ENCODE results near the gene RO60.

RO60 gene

DNA sequence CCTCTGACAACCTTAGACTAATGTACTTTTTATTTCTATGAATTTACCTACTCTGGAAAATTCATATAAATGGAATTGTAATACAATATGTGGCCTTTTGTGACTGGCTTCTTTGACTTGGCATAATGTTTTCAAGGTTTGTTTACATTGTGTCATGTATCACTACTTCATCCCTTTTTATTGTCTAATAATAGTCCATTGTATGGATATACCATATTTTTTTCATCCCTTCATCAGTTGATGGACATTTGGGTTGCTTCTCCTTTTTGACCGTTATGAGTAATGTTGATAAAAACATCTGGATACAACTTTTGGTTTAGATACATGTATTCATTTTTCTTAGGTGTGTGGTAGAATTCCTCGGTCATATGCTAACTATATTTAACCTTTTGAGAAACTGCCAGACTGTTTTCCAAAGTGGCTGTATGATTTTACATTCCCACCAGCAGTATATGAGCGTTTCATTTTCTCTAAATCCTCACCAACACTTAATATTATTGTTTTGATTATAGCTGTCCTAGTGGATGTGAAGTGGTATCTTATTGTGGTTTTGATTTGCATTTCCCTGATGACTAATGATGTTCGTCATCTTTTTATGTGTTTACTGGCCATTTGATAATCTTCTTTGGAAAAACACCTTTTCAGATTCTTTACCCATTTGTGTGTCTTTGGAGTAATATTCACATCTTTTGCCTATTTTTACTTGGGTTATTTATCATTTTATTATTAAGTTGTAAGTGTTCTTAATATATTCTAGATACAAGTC is 3.5 kb downstream of the RO60 start:
- no peak for DNase-seq

DNA sequence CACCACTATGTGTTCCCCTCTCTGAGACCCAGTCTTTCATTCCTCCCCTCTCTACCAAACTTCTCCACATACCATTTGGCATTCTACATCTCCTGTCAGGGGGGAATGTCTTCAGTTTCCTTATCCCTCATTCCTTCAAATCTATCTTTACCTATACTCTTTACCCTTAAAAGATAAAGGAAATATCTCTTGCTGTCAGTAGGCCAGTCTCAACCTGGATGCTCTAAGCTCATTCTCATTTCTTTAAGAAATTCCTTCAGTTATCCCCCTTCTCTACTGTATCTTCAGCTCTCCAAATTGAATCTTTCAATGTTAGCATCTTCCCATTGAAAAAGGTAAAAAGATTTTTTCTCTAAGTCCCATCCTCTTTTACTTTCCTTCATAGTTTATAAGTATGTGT is 6.5 kb downstream of the RO60 start:
- no peak for DNase-seq

DNA sequence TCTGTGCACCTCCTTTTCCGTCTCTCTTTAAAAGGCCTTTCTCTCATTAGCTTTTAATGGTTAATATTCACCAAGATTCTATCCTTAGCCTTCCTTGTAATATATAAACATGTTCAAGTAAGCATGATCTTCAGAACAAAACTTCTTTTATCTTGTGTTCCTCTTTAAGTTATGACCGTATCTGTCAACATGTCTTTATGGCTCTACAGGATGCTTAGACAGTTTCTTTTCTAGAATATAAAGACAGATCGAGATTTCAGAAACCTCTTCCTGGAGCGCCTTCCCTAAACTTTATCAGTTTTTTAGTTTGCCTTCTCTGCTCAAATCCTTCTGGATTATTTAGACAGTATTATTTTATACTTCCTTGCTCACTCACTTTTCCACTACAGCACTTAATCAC is 7.2 kb downstream of the RO60 start:
- no peak for DNase-seq

DNA sequence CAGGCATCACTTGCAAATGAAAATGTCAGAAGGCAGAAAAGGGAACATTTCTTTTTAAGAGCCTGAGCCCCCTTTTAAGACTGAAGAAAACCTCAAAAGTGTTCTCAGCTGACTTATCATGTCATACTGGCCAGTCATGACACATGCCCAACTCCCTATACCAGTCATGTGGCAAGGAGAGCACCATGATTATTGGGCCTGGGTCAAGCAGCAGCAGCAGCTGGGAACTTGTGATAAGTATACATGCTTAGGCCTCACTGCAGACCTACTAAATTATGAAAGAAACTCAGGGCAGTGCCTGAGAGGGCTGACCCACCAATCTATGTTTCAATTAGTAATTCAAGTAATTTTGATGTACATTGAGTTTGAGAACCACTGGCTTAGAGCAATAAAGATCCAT is 8.6 kb downstream of the RO60 start:
- DNase-seq: no peak

DNA sequence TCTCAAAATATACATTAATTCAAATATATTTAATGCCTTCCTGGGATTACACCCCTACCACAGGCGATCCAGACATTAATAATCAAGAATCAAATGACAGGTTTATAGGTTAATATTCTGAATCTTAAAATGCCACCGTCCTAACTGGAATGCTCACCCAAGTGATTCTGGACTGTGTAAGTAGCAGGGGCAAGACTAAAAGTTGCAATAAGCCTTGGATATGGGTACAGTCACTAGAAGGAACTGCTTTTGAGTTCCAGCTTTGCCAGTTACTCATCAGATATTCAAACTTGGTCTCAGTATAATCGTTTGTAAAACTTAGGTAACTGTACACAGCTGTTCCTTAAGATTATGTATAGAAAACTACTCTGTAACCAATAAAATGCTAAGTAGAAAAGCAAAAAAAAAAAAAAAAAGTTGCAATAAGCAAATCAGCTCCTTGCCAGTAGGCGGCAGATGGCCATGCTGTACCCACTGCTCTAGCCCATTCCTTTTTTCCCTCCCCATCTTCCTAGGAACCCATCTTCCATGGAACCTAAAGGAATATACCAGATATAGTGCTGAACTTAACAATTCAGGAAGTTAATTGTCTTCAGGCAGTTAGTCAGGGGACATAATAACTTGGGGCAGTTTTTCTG is 10.5 kb downstream of the RO60 start:
- no peak for DNase-seq

DNA sequence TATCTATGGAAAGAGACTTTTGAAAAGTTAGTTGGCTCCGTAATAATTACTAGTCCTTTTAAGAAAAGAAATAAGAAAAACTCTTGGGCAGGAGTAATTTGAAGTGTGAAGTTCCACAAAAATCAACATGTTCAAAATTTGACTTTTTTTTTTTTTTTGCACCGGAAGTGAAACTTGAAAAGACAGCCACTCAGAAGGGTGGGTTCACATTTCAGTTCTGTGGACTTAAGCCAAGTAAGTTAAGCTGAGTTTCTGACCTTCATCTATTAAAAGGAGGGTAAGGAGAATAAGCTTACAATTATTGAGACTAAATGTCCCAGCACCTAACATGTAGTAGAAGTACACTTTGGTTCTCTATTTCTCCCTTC is 11.0 kb downstream of the RO60 start:
- DNase-seq: no peak

DNA sequence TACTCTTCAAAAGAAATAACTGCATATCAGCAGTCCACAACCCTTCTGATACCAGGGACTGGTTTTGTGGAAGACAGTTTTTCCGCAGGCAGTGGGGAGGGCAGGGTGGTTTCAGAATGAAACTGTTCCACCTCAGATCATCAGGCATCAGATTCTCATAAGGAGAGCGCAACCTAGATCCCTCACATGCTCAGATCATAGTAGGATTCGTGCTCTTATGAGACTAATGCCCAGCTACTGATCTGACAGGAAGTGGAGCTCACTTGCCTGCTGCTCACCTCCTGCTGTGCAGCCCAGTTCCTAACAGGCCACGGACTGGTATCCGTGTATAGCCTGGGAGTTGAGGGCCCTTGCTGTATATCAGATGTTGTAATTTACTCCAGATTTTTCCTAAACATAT is 11.5 kb downstream of the RO60 start:
- no peak for DNase-seq

DNA sequence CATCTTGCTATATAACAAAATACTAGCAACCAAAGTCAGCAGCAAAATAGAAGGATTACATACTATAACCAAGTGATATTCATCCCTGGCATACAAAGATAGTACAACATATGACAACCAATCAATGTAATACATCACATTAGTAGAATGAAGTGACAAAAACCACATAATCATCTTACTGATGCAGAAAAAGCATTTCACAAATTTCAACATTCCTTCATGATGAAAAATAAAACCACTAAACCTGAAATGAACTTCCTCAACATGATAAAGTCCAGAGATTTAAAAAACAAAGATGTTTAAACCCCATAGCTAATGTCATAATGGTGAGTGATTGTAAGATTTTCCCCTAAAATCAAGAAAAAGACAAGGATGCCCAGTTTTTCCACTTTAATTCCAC is 18.6 kb downstream of the RO60 start:
- DNase-seq: no peak

DNA sequence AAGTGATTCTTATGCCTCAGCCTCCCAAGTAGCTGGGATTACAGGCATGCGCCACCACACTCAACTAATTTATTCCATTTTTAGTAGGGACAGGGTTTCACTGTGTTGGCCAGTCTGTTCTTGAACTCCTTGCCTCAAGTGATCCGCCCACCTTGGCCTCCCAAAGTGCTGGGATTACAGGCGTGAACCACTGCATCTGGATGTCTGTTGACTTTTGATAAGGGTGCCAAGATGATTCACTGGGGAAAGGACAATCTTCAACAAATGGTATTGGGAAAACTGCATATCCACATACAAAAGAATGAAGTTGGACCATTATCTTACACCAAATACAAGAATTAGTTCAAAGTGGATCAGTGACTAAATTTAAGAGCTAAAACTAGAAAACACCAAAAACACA is 19.8 kb downstream of the RO60 start:
- DNase-seq: no peak

DNA sequence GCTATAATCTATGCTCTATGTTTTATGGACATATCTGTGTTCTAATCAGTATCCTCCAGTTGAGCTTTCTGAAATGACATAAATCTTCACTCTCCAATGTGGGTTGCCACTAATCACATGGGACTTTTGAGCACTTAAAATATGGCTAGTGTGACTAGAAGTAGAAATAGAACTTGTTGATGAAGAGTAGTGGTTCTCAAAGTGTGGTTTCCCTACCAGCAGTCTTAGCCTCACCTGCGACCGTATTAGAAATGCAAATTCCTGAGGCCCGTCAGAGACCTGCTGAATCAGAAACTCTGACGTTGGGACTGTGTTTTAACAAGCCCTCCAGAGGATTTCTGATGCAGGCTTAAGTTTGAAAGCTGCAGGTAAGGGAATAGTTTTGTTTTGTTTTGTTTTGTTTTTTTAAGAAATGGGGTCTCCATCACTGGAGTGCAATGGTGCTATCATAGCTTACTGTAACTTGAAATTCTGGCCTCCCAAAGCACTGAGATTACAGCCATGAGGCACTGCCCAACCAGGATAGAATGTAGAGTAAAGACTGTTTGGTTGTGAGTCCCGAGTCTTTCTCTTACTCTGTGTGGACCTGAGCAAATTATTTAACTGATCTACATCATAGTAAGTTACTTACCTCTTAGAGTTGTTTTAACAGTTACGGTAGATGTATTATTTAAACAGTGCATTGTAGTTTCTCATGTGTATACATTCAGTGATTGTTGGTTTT is 24.1 kb downstream of the RO60 start:
- no peak for DNase-seq

DNA sequence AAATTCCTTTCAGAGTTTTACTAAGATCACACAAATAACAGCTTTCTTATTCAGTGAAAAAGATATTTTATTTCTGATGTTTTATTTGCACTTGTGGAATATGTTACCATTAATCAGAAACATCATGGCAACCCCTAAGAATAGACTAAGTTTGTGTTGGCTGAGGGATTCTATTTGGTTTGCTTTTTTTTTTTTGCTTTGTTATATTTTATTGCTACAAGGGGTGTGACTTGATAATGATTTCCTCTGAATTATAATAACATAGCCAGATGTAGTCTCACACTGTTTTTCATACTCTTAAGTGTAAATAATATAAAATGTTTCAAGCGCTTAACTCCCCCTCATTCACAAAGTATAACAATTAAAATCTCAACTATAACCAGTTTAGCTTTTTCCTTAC is 25.9 kb downstream of the RO60 start:
- DNase-seq: no peak

DNA sequence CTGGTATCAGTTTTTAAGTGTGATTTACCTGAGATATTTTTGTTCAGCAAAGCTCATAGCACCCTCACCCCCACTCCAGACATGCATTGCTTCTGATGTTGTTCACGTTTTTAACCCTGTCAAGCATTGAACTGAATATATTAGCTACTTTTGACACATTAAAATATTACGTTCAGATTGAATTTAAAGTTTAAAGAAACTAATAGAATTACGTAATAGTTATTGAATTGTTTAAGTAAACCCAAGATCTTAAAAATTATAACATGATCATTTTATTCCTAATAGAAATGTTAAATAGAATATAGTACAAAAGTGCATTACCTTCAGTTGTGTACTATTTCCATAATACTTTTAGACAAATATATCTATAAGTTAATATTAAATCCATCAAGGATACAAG is 26.9 kb downstream of the RO60 start:
- no peak for DNase-seq

DNA sequence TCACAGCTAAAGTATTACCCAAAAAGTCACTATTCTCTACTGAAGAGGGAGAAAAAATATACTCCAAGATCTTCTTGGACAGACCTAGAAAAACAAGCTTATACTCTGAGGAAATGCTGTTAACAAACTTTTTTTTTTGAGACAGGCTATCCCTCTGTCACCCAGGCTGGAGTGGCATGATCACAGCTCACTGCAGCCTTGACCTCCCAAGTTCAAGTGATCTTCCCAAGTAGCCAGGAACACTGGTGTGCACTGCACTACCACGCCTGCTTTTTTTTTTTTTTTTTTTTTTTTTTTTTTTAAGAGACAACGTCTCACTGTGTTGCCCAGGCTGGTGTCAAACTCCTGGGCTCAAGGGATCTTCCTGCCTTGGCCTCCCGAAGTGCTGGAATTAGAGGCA is 28.5 kb downstream of the RO60 start:
- DNase-seq: no peak

DNA sequence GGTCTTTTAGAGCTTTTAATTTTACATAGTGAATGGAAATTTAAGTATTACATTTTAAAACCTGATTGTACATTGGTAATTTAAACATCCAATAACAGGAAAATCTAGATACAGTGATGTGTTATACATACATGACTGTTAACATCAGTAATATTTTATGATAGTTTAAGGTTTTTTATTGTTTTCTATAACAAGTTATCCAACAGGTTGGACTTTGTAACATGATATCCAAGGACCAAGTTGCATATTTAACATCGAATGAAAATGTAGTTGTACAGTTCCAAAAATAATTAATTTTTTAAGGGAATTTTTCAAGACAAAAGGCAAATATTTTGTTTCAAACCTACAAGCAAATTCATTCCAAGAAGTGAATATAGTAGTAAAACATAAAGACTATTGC is 31.5 kb downstream of the RO60 start:
- no peak for DNase-seq

DNA sequence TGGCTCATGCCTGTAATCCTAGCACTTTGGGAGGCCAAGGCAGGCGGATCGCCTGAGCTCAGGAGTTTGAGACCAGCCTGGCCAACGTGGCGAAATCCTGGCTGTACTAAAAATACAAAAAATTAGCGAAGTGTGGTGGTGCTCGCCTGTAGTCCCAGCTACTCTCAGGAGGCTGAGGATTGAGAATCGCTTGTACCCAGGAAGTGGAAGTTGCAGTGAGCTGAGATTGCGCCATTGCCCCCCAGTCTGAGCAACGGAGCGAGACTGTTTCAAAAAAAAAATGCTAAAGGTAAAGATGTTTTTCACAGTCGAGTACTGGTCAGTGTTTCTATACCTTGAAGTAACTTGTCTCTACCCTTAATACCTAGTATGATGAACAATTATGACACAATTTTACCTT is 34.7 kb downstream of the RO60 start:
- no peak for DNase-seq

DNA sequence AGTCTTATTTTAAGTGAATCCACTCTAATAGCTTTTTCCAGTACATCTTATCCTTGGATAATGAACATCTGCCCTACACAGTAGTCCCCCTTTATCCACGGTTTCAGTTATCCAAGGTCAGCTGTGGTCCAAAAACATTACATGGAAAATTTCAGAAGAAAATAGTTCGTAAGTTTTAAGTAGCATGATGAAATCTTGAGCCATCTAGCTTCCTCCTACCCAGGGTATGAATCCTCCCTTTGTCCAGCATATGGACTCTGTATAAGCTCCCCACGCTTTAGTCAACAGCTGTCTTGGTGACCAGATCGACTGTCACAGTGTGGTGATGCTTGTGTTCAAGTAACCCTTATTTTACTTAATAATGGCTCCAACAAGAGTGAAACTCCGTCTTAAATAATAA is 43.2 kb downstream of the RO60 start:
- DNase-seq: no peak

DNA sequence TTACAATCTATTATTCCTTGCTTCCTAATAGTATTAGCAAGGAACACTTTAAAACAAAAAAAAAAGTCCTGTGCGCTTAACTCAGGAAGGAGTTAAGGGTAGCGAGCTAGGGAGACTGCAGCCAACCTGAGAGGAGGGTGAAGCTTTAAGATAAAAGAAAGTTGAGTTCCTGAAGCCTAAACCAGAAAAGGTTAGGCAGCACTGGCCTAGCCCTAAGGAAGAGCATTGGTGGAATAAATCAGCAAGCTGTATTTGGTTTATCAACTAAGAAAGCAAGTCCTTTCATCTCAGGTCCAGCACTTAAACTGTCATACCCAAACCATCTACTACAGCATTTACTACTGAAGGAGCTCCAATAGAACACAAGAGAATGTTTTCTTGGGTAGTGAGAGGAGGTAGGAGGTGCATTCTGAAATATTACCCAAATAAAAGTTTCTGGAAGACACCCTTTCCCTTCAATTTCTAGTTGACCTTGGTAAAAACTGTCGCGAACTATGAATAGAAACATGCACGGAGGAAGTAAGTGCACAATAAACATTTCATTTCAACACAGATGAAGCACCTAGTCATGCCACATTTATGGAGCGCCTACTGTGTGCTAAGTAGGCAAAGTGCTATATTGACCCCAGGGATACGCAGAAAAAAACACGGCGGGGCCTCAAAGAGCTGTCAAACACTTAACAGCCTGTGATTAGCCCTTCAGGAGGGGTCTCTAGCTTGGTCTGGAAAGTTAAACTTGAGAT is 44.5 kb downstream of the RO60 start:
- no peak for DNase-seq

DNA sequence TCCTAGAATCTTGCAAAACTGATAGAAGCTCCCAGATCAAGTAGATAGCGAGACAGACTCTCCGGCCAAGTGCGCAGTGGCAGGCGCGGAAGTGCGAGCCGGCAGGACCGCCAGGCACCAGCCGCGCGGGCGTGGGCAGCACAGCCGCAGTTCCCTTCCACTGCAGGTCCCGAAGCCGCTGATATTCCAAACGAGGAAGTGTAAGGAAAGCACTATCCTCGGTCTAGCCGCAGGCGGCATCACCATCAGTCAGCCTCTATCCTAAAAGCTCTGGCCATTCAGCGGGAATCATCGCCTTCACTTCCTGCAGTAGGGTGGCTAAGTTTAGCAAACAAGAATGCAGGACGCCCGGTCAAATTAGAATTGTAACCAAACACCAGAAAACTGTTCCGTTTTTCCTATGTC is 45.1 kb downstream of the RO60 start:
- peak in 1 of 2 experiments; percentile 22 for DNase-seq

DNA sequence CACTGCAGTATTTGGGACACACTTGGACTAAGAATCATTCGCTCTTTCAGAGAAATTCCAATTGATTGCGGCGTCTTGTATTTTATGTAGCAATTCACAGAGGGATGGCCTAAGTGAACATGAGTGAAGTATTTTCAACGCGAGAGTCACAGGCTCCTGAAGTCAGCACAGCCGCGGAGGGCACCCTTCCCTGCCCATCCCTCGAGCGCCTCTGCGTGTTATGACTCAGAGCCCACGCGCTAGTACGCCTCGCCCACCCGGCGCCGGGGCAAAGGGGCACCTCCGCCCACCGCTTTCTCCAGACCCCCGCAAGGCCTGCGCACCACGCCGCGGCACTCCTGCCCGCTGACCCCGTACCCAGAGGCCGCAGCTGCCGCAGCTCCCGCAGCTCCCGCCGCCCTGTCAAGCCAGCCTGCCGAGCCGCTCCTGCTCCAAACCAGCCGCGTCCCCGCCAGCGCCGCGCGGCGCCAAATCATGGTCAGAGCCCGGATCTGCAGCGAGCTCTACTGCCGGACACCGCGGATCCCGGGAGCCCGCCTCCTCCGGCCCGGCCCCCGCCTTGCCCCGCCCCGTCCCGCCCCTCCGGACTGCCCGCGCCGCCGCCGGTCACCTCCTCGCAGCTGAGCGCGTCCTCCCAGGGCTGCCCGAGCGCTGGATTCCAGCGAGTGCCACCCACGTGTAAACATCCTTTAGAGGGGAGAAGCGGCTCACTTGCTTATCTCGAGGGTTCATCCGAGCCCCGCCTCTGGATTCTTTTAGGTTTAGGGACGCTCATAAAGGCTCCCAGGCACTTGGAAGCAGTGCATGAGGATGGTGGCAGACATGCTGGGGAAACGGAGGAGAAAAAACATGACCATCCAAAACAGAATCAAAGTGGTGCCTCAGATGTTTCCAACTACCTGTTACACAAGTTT is 45.8 kb downstream of the RO60 start, which contains the start of gene GLRX2:
Gene GLRX2, minus strand, starts transcription at position 508 of the 914 bp plus-strand sequence. Its CDS starts 32 bp downstream, at position 476.
- peak in 1 of 2 experiments; percentile 59 for DNase-seq

DNA sequence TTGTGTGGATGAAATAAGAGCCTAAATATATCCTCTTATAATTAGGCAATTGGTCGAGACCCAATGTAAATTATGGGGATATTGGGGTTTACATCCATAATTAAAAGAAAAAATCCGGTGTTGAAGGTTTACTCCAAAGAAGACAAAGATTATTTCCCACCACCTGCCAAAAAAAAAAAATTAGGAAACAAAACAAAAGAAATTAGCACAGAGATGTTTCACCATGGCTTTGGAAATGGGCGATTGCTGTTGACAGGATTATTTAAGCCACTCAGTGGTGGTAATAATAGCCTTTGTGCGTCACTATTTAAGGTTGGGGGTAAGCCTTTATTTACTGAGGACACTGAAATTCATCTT is 46.4 kb downstream of the RO60 start:
- DNase-seq: no peak

DNA sequence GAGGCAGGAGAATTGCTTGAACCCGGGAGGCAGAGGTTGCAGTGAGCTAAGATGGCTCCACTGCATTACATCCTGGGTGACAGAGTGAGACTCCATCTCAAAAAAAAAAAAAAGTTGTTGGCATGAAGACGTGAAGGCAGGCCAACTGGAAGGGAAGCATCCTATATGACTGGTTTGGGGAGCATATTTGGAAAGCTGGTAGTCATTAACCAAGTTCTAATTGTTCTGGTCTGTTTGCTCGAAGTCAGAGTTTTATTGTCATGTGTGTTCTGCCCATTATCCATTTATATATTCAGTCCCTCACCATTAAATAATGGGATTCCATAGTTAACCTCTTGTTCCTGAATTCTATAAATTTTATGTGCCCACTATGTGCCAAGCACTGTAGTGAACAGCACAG is 49.1 kb downstream of the RO60 start:
- DNase-seq: no peak
